IPS DF 19.7 (cell line): ENCODE data around the gene CA6.
"Not testable (repeated sequence)": the region's sequence is repeated elsewhere in the genome, so short reads cannot be mapped to it uniquely, and the experiment has no call there.

ENCODE experiments used
- DNase-seq: peaks from one replicate; pipeline ENCODE4 v3.0.0-alpha.2; 2013; ENCODE audit warnings: low read depth, low spot score

CA6 gene

GRCh38 chr1:9004700-9005394 is 59.2 kb downstream of the CA6 start:
- no peak for DNase-seq

- no peak for DNase-seq
These were observed 59.7 kb downstream of the CA6 start for GRCh38 chr1:9005395-9005708.

GRCh38 chr1:9006956-9007615 is 61.4 kb downstream of the CA6 start:
- no peak for DNase-seq

GRCh38 chr1:9008236-9008635 is 62.6 kb downstream of the CA6 start:
- DNase-seq = no peak

- DNase-seq = no peak
These were observed 64.0 kb downstream of the CA6 start for GRCh38 chr1:9009438-9010370.

GRCh38 chr1:9010781-9011323 is 65.2 kb downstream of the CA6 start:
- DNase-seq = no peak

- DNase-seq = no peak
These were observed 68.2 kb downstream of the CA6 start for GRCh38 chr1:9013819-9014218.

GRCh38 chr1:9014475-9015375 is 69.1 kb downstream of the CA6 start:
- DNase-seq = no peak

- DNase-seq = no peak
These were observed 70.8 kb downstream of the CA6 start for GRCh38 chr1:9016455-9016854.

- DNase-seq = no peak
These were observed 72.7 kb downstream of the CA6 start for GRCh38 chr1:9018333-9018732.

- DNase-seq = no peak
These were observed 74.2 kb downstream of the CA6 start for GRCh38 chr1:9019896-9020295.

- DNase-seq = no peak
These were observed 74.6 kb downstream of the CA6 start for GRCh38 chr1:9020305-9020704.

- not testable (repeated sequence) for DNase-seq
These were observed 76.5 kb downstream of the CA6 start for GRCh38 chr1:9022026-9022738.

GRCh38 chr1:9022773-9023172 is 77.1 kb downstream of the CA6 start:
- DNase-seq = no peak
